Thoracic aorta (tissue), 2 donors: ENCODE results near the gene SLX9. TPM values are rescaled to one million over a fixed set of nuclear protein-coding genes. Genes with fewer than 3 reads are reported as not detected.

ENCODE experiments used
- ATAC-seq: fragments of 150-250 bp; one replicate; pipeline ENCODE4 v1.8.0; 2017; ENCODE audit warnings: low read depth; ENCODE audit not compliant: insufficient number of reproducible peaks, low FRiP score
- DNase-seq: peaks from one replicate; pipeline ENCODE4 v3.0.0-alpha.2; 2020; ENCODE audit warnings: low spot score
- H3K27ac ChIP-seq, 2 donors: fragments of 200-600 bp; sonication (generic); 1 replicate in 1 of 2; 2 replicates in 1 of 2; pipeline ENCODE4 v1.5.1; 2016; ENCODE audit warnings: mild to moderate bottlenecking in 2 of 2, moderate library complexity in 2 of 2
- H3K27me3 ChIP-seq: fragments of 200-600 bp; sonication (generic); replicated peaks from 2 replicates; pipeline ENCODE4 v1.6.0; 2016; ENCODE audit warnings: mild to moderate bottlenecking; ENCODE audit not compliant: insufficient read depth
- H3K36me3 ChIP-seq: fragments of 200-600 bp; sonication (generic); one replicate; pipeline ENCODE4 v1.5.1; 2016
- H3K4me1 ChIP-seq, 2 donors: fragments of 200-600 bp; sonication (generic); 1 replicate in 1 of 2; 2 replicates in 1 of 2; pipeline versions ENCODE4 v1.5.1 to v1.6.0; 2016; ENCODE audit warnings: low read depth in 2 of 2, mild to moderate bottlenecking in 1 of 2; ENCODE audit not compliant: control insufficient read depth in 1 of 2
- H3K4me3 ChIP-seq: fragments of 200-600 bp; sonication (generic); 2 replicates; pipeline ENCODE4 v1.5.1; 2016; ENCODE audit warnings: mild to moderate bottlenecking
- H3K9me3 ChIP-seq: fragments of 200-600 bp; sonication (generic); 2 replicates; pipeline ENCODE4 v1.5.1; 2016
- total RNA-seq, 2 donors: library from RNA; depleted of rRNA; stranded (reverse); fragments of >200 nt; gene quantifications; one replicate each; pipeline versions ENCODE4 v1.1.0 to v1.2.3, GENCODE V29; 2016
- TF ChIP-seq, protein P1 (sequence below): fragments of 200-600 bp; sonication (generic); IDR thresholded peaks from one replicate; pipeline ENCODE4 v1.5.1; 2019; ENCODE audit warnings: antibody characterized with exemption

The SLX9 gene
- total RNA-seq, 2 donors from 2014 or later, result 5.9 to 10.6 TPM

DNA sequence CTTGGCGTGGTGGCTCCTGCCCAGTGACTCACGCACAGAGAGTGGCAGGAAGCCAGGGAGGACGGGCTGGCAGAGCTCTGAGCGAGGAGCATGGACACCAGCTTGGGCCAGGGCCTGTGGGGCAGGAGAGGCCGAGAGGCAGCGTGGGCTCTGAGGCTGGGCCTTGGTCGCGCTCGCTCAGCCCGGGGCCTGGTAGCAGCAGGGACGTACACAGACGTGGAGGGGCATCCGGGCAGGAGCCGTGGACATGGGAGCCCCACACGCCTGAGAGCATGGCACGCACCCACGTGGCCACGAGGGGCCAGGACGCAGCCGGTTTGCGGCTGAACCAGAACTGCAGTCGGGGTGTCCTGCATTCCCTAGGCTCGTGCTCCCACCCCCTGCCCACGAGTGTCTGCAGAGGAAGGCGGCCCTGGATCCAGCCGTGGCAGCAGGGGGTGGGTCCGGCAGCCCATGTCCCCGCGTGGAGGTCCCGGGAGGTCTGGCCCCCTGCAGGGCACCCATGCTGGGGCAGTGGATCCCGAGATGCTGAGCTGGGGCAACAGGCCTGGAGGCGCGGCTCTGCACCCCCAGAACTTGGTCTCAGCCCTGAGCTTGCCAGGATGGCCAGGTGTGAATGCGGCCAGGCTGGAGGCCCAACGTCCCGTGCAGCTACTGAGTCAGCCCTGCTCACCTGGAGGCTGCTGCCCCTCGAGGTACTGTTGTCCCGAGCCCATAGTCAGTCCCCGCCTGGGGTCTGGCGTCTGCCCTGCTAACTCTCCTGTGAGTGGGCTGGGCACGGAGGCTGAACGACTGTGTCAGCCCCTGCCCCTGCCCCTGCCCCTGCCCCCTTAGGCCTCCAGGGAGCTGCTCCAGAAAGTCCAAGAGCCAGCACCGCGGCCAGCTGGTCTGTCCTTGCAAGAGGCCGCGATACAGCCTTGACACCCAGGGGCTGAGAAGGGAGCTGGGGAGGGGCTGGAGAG, 61.6 kb downstream of the SLX9 start:
- peak; percentile 87 for ATAC-seq
- Histone ChIP-seq H3K27me3 (no peaks in the 10 kb centered on the region), H3K36me3 (no peaks in the 10 kb centered on the region), H3K27ac (peak overlapping the region; percentile 79 to 84), H3K4me3 (peak overlapping the region; percentile 36), H3K9me3 (no peaks in the 10 kb centered on the region), H3K4me1 (peaks cover 25 to 47% of the 10 kb centered on the region in 2 donors)
- TF ChIP-seq, protein P1, sequence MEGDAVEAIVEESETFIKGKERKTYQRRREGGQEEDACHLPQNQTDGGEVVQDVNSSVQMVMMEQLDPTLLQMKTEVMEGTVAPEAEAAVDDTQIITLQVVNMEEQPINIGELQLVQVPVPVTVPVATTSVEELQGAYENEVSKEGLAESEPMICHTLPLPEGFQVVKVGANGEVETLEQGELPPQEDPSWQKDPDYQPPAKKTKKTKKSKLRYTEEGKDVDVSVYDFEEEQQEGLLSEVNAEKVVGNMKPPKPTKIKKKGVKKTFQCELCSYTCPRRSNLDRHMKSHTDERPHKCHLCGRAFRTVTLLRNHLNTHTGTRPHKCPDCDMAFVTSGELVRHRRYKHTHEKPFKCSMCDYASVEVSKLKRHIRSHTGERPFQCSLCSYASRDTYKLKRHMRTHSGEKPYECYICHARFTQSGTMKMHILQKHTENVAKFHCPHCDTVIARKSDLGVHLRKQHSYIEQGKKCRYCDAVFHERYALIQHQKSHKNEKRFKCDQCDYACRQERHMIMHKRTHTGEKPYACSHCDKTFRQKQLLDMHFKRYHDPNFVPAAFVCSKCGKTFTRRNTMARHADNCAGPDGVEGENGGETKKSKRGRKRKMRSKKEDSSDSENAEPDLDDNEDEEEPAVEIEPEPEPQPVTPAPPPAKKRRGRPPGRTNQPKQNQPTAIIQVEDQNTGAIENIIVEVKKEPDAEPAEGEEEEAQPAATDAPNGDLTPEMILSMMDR, result peak; percentile 16
- DNase-seq, result peak; percentile 64

DNA sequence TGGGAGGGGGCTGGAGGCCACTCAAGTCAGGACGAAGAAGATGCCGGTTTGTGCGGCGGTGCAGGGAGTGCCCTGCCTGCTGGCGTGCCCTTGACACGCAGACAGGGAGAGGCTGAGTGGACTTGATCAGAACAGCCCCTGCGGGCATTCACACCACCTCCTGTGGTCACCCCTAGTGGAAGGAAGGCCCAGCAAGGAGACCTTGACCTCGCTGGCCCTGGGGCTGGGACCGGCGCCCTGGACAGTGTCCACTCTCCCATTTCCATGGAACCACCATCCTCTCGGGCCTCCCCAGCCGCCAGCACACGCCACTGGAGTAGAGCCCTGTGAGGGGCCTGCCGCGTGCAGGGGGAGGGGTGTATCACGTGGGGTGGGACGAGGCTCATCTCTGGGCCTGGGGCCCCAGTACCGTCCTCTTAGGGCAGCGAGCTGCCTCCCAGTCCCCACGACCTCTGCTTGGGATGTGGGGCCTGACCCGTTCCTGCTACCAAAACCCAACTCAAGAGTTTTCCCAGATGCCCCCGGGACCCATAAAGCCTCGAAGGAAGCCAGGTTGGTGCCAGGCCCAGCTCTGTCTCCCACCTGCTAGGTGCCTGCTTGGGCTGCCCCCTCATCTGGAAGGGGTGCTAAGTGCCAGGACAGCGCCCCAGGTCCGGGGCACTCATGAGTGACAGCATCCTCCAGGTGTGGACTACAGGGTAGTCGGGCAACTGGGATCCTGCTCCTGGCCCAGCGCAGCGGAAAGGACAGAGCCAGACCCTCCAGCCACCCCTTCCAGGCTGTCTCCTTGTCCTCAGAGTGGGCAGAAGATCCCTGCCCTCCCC, 62.8 kb downstream of the SLX9 start:
- no peaks in the 10 kb centered on the region for H3K27me3 ChIP-seq
- DNase-seq, result no peak
- no peaks in the 10 kb centered on the region for H3K36me3 ChIP-seq
- TF ChIP-seq, protein P1, result no peak
- no peak overlapping the region for H3K4me3 ChIP-seq
- peaks cover 25 to 47% of the 10 kb centered on the region in 2 donors for H3K4me1 ChIP-seq
- peak overlapping the region; percentile 89 to 92 for H3K27ac ChIP-seq
- H3K9me3 ChIP-seq, result no peaks in the 10 kb centered on the region
- no peak for ATAC-seq

DNA sequence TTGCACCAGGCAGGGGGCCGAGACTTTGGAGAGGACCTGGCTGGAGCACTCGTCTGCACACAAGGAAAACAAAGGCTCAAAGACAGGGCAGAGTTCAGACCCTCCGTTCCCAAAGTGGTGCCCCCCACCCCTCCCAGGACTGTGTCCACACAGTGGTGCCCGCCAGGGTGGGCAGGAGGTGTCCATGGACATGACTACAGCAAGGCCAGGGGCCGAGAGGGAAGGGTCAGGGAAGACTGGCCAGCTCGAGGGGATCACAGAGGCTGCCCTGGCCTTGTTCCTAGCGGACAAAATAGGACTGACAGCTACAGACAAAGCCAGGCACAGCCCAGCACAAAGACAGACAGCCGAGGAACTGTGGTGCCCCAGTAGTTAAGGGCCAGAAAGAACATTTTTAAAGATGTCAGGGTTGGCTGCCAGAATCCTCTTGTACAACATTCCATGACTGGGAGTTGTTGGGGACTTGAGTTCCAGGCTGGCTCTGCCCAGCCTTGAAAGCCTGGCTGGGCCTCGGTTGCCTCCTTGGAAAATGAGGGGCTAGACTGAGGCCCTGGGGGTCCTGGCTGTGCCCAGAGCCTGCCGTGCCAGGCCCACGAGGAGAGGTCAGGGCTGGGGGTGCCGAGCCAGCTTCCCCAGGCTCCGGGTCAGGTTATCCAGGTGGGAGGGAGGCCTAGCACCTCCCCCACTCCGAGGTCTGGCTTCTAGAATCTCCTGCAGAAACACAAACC, 63.7 kb downstream of the SLX9 start:
- H3K9me3 ChIP-seq, result no peaks in the 10 kb centered on the region
- H3K4me3 ChIP-seq, result no peak overlapping the region
- ATAC-seq (no peak), DNase-seq (no peak)
- H3K4me1 ChIP-seq, result peaks cover 25 to 47% of the 10 kb centered on the region in 2 donors
- peak overlapping the region; percentile 89 to 92 for H3K27ac ChIP-seq
- H3K36me3 ChIP-seq, result no peaks in the 10 kb centered on the region
- TF ChIP-seq, protein P1, result no peak
- no peaks in the 10 kb centered on the region for H3K27me3 ChIP-seq

DNA sequence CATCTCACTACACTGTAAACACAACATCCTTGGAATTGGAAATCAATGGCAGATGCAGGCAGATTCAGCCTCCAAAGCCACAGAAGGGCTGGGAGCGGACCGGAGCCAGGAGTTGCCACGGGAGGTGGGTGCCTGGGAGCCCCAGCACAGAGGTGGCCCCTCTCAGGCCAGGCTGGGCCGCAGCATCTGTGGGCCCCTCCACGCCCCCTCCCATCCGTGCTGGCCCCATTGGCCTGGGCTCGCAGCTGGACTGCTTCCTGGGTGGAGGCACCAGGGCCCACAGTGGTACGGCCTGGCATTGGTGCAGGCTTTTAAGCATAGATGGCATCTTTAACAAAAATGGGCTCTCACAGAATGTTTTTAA, 64.2 kb downstream of the SLX9 start:
- DNase-seq, result no peak
- Histone ChIP-seq H3K36me3 (no peaks in the 10 kb centered on the region), H3K4me1 (peaks cover 25 to 47% of the 10 kb centered on the region in 2 donors), H3K27me3 (no peaks in the 10 kb centered on the region), H3K4me3 (no peak overlapping the region), H3K9me3 (no peaks in the 10 kb centered on the region), H3K27ac (peak overlapping the region; percentile 89 to 92)
- TF ChIP-seq, protein P1, result no peak
- ATAC-seq, result no peak
